Measurements from ENCODE around the gene SPHK2. TPM values are rescaled to one million over a fixed set of nuclear protein-coding genes. Genes with fewer than 3 reads are reported as not detected.

SPHK2 gene
- 3.3 and 4.4 TPM in 2 replicates for total RNA-seq (ENCODE audit: low replicate concordance)

GRCh38 chr19:48618916-48619691 is at the start of gene SPHK2, which contains the start of gene RPL18:
Gene SPHK2, plus strand, starts transcription at chr19:48619506. Its CDS starts 1,009 bp downstream, at chr19:48620515.
Gene RPL18, minus strand, starts transcription at chr19:48619178. Its CDS starts 35 bp downstream, at chr19:48619143.

GRCh38 chr19:48606463-48607358 is 12.6 kb upstream of the SPHK2 start, which contains the start of gene SPACA4:
Gene SPACA4, plus strand, starts transcription at chr19:48606742. Its CDS starts 237 bp downstream, at chr19:48606979.

GRCh38 chr19:48614436-48615230 is 4.7 kb upstream of the SPHK2 start, which contains the start of gene FAM83E:
Gene FAM83E, minus strand, starts transcription at chr19:48615076. Its CDS starts 1,704 bp downstream, at chr19:48613372.

GRCh38 chr19:48636859-48637448 is 17.6 kb downstream of the SPHK2 start, which contains the start of gene DBP:
Gene DBP, minus strand, starts transcription at chr19:48637379. Its CDS starts 385 bp downstream, at chr19:48636994.

GRCh38 chr19:48646001-48646721 is 26.9 kb downstream of the SPHK2 start, which contains the start of gene CA11:
Gene CA11, minus strand, starts transcription at chr19:48646187. Its CDS starts 555 bp downstream, at chr19:48645632.

GRCh38 chr19:48672994-48673393 is 53.7 kb downstream of the SPHK2 start, which contains the start of gene NTN5:
Gene NTN5, minus strand, starts transcription at chr19:48673017. Its CDS starts 2,031 bp downstream, at chr19:48670986.

Other genes with a start within 250 kb of the SPHK2 start
- 44.6 and 58.3 TPM in 2 replicates for gene KDELR1, start 228.0 kb upstream of the SPHK2 start, total RNA-seq (ENCODE audit: low replicate concordance)
- 0.23 TPM in 2 replicates for gene GRIN2D, start 225.8 kb upstream of the SPHK2 start, total RNA-seq (ENCODE audit: low replicate concordance)
- gene GRWD1, start 173.5 kb upstream of the SPHK2 start, total RNA-seq (ENCODE audit: low replicate concordance), result 17.8 and 22.5 TPM in 2 replicates
- gene KCNJ14, start 163.9 kb upstream of the SPHK2 start, total RNA-seq (ENCODE audit: low replicate concordance), result 0.23 and 0.59 TPM in 2 replicates
- gene CYTH2, start 150.1 kb upstream of the SPHK2 start, total RNA-seq (ENCODE audit: low replicate concordance), result 25.4 and 51.5 TPM in 2 replicates
- under 0.01 and 0.08 TPM in 2 replicates for gene LMTK3, start 107.7 kb upstream of the SPHK2 start, total RNA-seq (ENCODE audit: low replicate concordance)
- gene SULT2B1, start 67.3 kb upstream of the SPHK2 start, total RNA-seq (ENCODE audit: low replicate concordance), result 0.12 and 0.23 TPM in 2 replicates
- gene SPACA4, start 12.8 kb upstream of the SPHK2 start, total RNA-seq (ENCODE audit: low replicate concordance), result not detected in 2 replicates
- 0.38 TPM in 1 of 2 replicates, not detected in the other for gene FAM83E, start 4.4 kb upstream of the SPHK2 start, total RNA-seq (ENCODE audit: low replicate concordance)
- 1,963 and 2,996 TPM in 2 replicates for gene RPL18, start 328 bp upstream of the SPHK2 start, total RNA-seq (ENCODE audit: low replicate concordance)
- gene DBP, start 17.9 kb downstream of the SPHK2 start, total RNA-seq (ENCODE audit: low replicate concordance), result 2.8 and 8.1 TPM in 2 replicates
- gene CA11, start 26.7 kb downstream of the SPHK2 start, total RNA-seq (ENCODE audit: low replicate concordance), result 1.1 and 4.0 TPM in 2 replicates
- under 0.01 and 0.08 TPM in 2 replicates for gene NTN5, start 53.5 kb downstream of the SPHK2 start, total RNA-seq (ENCODE audit: low replicate concordance)
- gene FUT2, start 76.5 kb downstream of the SPHK2 start, total RNA-seq (ENCODE audit: low replicate concordance), result not detected in 2 replicates
- 0.12 and 0.30 TPM in 2 replicates for gene MAMSTR, start 100.2 kb downstream of the SPHK2 start, total RNA-seq (ENCODE audit: low replicate concordance)
- gene RASIP1, start 121.1 kb downstream of the SPHK2 start, total RNA-seq (ENCODE audit: low replicate concordance), result 0.30 and 0.59 TPM in 2 replicates
- not detected in 2 replicates for gene IZUMO1, start 127.4 kb downstream of the SPHK2 start, total RNA-seq (ENCODE audit: low replicate concordance)
- gene FUT1, start 133.1 kb downstream of the SPHK2 start, total RNA-seq (ENCODE audit: low replicate concordance), result under 0.01 and 0.68 TPM in 2 replicates
- not detected in 2 replicates for gene FGF21, start 136.0 kb downstream of the SPHK2 start, total RNA-seq (ENCODE audit: low replicate concordance)
- 24.1 and 34.1 TPM in 2 replicates for gene BCAT2, start 191.5 kb downstream of the SPHK2 start, total RNA-seq (ENCODE audit: low replicate concordance)
- 5.3 and 8.8 TPM in 2 replicates for gene HSD17B14, start 217.0 kb downstream of the SPHK2 start, total RNA-seq (ENCODE audit: low replicate concordance)
- 8.3 and 20.7 TPM in 2 replicates for gene PLEKHA4, start 249.1 kb downstream of the SPHK2 start, total RNA-seq (ENCODE audit: low replicate concordance)

All from smooth muscle cell of the coronary artery (primary cell).